ENCODE results near the gene CERS6. TPM values are rescaled to one million over a fixed set of nuclear protein-coding genes. Genes with fewer than 3 reads are reported as not detected.

The CERS6 gene
- total and polyA plus RNA-seq, 2 of the 8 experiments (the other 6 are each of a cell fraction or from before 2014, with no cell fraction given), result 6.8 to 28.2 TPM

- no peak for FAIRE-seq
- no peaks in the 10 kb centered on the region for H3K23me2 ChIP-seq (ENCODE audit: low read depth, low read length)
- WGBS, 2 experiments (ENCODE audit: extremely low coverage in 1 of 2, insufficient coverage in 1 of 2, insufficient read length in 1 of 2, insufficient replicate concordance in 2 of 2, low coverage in 1 of 2, low lambda C conversion rate in 2 of 2, missing lambda C conversion rate in 1 of 2), result 91% methylated on average over 3 of the region's 3 CpGs; no CpG with 5 or more reads in 1 of the 2 experiments
- no peak overlapping the region for H3K4ac ChIP-seq (replicated peaks; ENCODE audit: insufficient read length, low read depth, low read length)
- H3K56ac ChIP-seq (replicated peaks; ENCODE audit: insufficient read length, low read depth, low read length), result no peak overlapping the region
- no peak overlapping the region for H2BK15ac ChIP-seq (ENCODE audit: low read length)
- H4K91ac ChIP-seq (replicated peaks; ENCODE audit: insufficient read length, low read length), result no peak overlapping the region
- no peaks in the 10 kb centered on the region for H3K79me2 ChIP-seq (ENCODE audit: control insufficient read depth in 1 of 2, insufficient read depth in 2 of 2, low read length in 2 of 2)
- TF ChIP-seq KDM4A (IDR thresholded peaks at IDR 0.05; ENCODE audit: low read depth, low read length, severe bottlenecking) (no peak), ATF2 (IDR thresholded peaks at IDR 0.05; ENCODE audit: low read length) (no peak), RBBP5 (IDR thresholded peaks at IDR 0.05; ENCODE audit: borderline replicate concordance, low read depth, low read length) (no peak), MAX (IDR thresholded peaks at IDR 0.05) (no peak)
- H3K4me2 ChIP-seq (ENCODE audit: insufficient read depth in 1 of 2, low read depth in 2 of 2, low read length in 2 of 2), result no peak overlapping the region
- no peak overlapping the region for H4K5ac ChIP-seq (ENCODE audit: insufficient read length, low read depth, low read length)
- DNase-seq (ENCODE audit: low read depth in 1 of 2, low spot score in 2 of 2), result no peak
- no peaks in the 10 kb centered on the region for H3K9me3 ChIP-seq (ENCODE audit: insufficient read depth in 2 of 2, low read depth in 1 of 2, low read length in 1 of 2)
- no peak overlapping the region for H3K23ac ChIP-seq (ENCODE audit: insufficient read length)
- no peak overlapping the region for H2BK20ac ChIP-seq (ENCODE audit: low read length)
- H3K27ac ChIP-seq (ENCODE audit: low read depth, low read length), result no peak overlapping the region
- H4K20me1 ChIP-seq (replicated peaks in 1 of 2; ENCODE audit: control insufficient read depth in 1 of 2, insufficient read depth in 2 of 2, low read length in 2 of 2), result no peaks in the 10 kb centered on the region
- no peak overlapping the region for H3K4me3 ChIP-seq (ENCODE audit: extremely low read depth in 1 of 4, insufficient read depth in 2 of 4, low read depth in 3 of 4, low read length in 4 of 4)
- H3K9ac ChIP-seq (replicated peaks in 1 of 4; ENCODE audit: extremely low read depth in 1 of 4, low read depth in 3 of 4, low read length in 3 of 4), result no peak overlapping the region
- no peak overlapping the region for H2AK5ac ChIP-seq (ENCODE audit: low read depth, low read length)
- no peak overlapping the region for H2BK12ac ChIP-seq (ENCODE audit: low read depth, low read length)
- no peak overlapping the region for H3K14ac ChIP-seq (ENCODE audit: insufficient read length)
- H3K36me3 ChIP-seq (ENCODE audit: control insufficient read depth in 2 of 4, insufficient read depth in 4 of 4, low read length in 3 of 4), result peaks cover 0 to 3% (median 0%) of the 10 kb centered on the region in 4 experiments; a peak in 1 of 8 replicates
- H3K18ac ChIP-seq (ENCODE audit: extremely low read depth, low read length), result no peak overlapping the region
- no peaks in the 10 kb centered on the region for H3K4me1 ChIP-seq (replicated peaks in 1 of 4; ENCODE audit: control insufficient read depth in 3 of 4, insufficient read depth in 4 of 4, low read length in 3 of 4)
- no peaks in the 10 kb centered on the region for H3K27me3 ChIP-seq (replicated peaks in 1 of 4; ENCODE audit: control insufficient read depth in 3 of 4, extremely low read depth in 1 of 4, insufficient read depth in 3 of 4, low read length in 3 of 4)
- POLR2A ChIA-PET (ENCODE audit: partially characterized antibody), result no interaction called here
- H2BK120ac ChIP-seq (replicated peaks; ENCODE audit: low read depth, low read length), result no peak overlapping the region
- H4K8ac ChIP-seq (ENCODE audit: extremely low read depth, insufficient read depth, low read length), result no peak overlapping the region
- no peak overlapping the region for H2AFZ ChIP-seq (ENCODE audit: low read length)
- CTCF ChIA-PET (ENCODE audit: partially characterized antibody), result interaction anchor here (1.0 to 2.2 kb wide), 4 partner anchors 10 to 40 kb away, joined by 3 to 11 read pairs (median 4); no protein-coding TSS in a partner anchor
- no peak overlapping the region for H2BK5ac ChIP-seq (ENCODE audit: low read depth, low read length)
- no peaks in the 10 kb centered on the region; the same call in 1 of the 2 replicates for H3K79me1 ChIP-seq (ENCODE audit: low read depth, low read length)
These were observed 261.9 kb downstream of the CERS6 start for GRCh38 chr2:168717790-168718502.
